Retinal pigment epithelial cell (primary cell): ENCODE measurements around the gene SLF2.

Source experiments
- DNase-seq: peaks from one replicate; pipeline ENCODE4 v3.0.0-alpha.2; 2010; ENCODE audit warnings: low read depth
- H3K4me3 ChIP-seq: 2 replicates; pipeline ENCODE4 v1.5.1; 2011; ENCODE audit warnings: mild to moderate bottlenecking, low read length, control low read depth, moderate library complexity
- TF ChIP-seq, protein P1 (sequence below): conservative IDR thresholded peaks from 2 replicates; pipeline ENCODE4 v1.5.1; 2011; ENCODE audit warnings: low read depth, low read length, control low read depth, inconsistent platforms

SLF2 gene

DNA sequence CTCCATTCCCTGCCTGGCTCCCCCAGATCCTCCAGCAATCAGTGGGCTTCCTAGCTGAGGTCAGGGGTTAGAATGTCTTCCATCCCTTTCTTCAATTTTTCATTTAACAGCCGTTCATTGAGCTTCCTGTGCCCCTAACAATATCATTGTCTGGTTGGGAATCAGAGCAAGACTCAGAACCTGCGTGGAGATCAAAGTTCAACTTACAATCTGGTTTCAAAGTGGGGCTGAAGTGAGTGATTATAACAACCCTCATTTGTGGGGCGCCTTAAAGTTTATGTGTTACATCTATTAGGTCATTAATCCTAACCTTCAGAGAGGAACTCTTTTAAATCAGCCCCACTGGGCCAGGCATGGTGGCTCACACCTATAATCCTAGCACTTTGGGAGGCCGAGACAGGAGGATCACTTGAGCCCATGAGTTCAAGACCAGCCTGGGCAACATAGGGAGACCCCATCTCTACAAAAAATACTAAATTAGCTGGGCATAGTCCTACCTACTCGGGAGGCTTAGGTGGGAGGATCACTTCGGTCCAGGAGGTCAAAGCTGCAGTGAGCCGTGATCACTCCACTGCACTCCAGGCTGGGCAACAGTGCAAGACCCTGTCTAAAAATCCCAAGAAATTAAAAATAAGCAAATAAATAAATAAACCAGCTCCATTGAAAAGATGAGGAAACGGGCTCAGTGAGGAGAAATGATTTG is 45.4 kb upstream of the SLF2 start:
- no peak for DNase-seq
- TF ChIP-seq, protein P1, sequence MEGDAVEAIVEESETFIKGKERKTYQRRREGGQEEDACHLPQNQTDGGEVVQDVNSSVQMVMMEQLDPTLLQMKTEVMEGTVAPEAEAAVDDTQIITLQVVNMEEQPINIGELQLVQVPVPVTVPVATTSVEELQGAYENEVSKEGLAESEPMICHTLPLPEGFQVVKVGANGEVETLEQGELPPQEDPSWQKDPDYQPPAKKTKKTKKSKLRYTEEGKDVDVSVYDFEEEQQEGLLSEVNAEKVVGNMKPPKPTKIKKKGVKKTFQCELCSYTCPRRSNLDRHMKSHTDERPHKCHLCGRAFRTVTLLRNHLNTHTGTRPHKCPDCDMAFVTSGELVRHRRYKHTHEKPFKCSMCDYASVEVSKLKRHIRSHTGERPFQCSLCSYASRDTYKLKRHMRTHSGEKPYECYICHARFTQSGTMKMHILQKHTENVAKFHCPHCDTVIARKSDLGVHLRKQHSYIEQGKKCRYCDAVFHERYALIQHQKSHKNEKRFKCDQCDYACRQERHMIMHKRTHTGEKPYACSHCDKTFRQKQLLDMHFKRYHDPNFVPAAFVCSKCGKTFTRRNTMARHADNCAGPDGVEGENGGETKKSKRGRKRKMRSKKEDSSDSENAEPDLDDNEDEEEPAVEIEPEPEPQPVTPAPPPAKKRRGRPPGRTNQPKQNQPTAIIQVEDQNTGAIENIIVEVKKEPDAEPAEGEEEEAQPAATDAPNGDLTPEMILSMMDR = no peak
- H3K4me3 ChIP-seq = no peak overlapping the region

DNA sequence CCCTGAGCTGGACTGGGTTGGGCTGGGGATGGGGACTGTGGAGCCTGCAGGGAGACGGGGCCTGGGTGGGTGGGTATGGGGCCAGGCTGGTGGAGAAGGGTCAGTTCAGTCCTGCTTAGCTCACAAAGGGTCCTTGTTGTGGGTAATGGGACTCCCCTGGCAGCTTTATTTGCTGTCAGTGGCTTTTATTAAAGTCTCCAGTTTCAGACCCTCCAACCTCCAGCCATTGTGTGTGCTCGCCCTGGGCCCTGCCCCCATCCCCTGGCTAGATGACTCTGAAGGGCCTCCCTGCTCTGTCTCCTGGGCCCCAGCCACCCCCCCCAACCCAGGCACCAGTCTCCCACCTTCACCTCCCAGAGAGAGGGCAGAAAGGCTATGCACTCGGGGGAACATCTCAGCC is 44.4 kb upstream of the SLF2 start:
- TF ChIP-seq, protein P1 = no peak
- H3K4me3 ChIP-seq = no peak overlapping the region
- no peak for DNase-seq

DNA sequence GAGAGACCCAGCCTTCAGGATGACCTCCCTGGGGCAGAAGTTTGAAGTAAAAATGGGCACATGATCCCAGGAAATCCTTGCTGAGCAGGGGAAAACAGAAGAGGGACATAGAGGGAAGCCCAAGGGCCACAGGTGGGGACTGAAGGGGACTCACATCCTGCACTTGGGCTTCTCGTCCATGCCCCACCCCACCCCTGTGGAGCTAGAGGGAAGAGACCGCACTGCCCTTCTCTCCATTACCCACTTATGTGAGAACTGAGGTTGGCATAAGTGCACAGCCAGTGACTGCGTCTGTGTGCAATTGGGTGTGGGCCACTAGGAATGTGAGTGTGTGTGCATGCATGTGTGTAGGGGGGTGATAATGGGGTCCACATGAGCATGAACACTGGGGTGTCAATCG is 43.4 kb upstream of the SLF2 start:
- DNase-seq = no peak
- H3K4me3 ChIP-seq = no peak overlapping the region
- TF ChIP-seq, protein P1 = no peak

DNA sequence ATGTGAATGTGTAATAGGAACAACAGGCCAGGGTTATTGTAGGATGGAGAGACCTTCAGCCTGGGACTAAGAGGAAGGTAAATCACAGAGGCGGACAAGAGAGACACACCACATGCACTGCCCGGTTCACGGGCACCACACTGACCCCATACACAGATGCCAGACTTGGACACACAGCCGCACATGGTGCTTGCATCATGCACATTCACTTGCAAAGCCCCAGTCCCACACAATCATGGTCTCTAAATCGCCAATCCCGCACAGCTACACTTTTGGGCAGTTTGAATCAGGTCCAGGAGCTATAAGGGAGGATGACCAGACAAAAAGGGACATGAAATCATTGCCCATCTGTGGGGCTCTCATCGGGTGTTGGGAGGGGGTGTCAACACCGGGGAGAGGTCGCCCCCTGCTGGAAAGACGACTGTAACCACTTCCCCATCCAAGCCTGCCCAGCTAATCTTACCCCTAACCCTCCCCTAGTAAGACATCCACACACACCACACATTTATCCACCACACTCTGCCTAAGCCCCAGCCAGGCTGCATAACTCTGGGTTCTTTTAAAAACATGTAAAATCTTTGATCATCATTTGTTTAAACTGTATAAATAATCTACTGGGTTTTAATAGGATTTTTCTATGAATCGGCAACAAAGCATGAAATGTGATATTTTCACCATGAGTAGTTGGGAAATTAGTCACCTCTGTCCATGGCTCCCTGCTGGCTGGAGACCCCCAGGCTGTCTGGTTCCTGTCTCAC is 40.5 kb upstream of the SLF2 start:
- no peak for DNase-seq
- H3K4me3 ChIP-seq = no peak overlapping the region
- TF ChIP-seq, protein P1 = peak; percentile 75

DNA sequence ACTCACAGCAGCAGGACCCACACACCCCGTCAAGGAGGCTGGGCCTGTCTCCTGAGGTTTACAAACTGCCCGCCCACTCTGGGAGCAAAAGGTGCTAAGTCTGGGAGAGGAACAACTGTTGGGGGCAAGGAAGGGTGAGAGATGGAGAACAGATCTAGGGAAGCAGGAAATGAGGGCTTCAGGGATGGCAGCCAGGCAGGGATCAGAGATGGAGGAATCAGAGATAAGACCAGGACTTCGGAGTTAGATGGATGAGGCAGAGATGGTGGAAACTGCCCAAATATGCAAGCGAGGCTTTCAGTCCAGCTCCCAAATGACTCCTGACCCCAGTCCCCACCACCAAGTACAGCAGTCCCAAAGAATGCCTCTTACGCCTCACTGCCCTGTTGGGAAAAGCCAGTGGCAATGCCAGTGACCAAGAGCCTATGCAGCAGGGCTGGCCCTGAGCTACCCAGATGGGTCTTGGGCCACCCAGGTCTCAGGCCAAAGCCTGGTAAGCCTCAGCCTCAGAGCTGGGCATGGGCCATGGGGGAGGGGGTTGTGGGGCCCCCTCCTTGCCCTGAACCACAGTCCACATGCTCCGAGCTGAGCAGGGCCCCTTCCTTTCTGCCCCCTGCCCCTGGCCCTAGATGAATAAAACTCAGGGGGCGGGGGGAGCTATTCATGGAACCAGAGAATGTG is 39.5 kb upstream of the SLF2 start:
- TF ChIP-seq, protein P1 = no peak
- H3K4me3 ChIP-seq = no peak overlapping the region
- DNase-seq = no peak

DNA sequence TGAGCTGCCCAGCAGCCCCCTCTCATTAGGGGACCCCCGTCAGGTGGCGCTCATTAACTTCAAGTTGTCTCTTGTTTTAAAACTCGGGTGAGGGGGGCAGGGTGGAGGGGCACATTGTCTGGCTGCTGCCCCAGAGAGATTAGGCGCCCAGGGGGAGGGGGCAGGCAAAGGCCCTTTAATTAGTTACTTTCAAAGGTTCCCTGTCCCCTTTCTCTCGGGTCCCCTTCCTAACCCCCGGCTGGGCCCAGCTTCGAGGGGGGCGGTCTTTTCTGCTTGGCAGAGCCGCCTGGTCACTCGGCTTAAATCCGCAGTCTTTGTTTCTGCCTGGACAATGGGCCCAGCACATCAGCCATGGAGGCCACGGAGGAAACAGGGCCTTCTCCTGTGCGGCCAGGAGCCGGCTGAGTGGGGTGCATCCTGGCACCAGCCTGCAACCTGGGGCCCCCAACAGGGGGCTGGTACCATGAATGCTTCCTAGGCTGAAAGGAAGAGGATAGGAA is 38.9 kb upstream of the SLF2 start:
- DNase-seq = no peak
- TF ChIP-seq, protein P1 = no peak
- H3K4me3 ChIP-seq = no peak overlapping the region
